HG03565 (cell line): ENCODE measurements around the gene ZMAT5.

Experiments
- ATAC-seq: cut with Tn5 transposase; IDR thresholded peaks from one replicate; pipeline ENCODE4 v1.9.1; 2021; ENCODE audit warnings: mild to moderate bottlenecking, moderate library complexity; ENCODE audit not compliant: unreplicated experiment

The ZMAT5 gene

DNA sequence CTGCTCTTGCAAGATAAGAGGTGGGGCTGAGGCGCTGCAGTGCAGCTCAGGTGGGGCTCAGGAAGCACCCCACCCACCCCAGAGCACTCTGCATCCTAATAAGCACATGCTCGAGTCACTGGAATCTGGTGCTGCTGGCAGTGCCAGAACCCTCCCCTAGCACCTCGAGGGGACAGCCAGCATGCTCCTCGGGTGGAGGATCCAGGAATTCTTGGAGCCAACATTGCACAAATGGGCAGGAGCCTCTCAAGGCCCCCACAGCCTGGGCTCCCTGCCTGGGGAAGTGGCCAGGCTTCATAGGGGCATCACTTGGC lies 74.5 kb downstream of the ZMAT5 start:
- ATAC-seq: no peak

DNA sequence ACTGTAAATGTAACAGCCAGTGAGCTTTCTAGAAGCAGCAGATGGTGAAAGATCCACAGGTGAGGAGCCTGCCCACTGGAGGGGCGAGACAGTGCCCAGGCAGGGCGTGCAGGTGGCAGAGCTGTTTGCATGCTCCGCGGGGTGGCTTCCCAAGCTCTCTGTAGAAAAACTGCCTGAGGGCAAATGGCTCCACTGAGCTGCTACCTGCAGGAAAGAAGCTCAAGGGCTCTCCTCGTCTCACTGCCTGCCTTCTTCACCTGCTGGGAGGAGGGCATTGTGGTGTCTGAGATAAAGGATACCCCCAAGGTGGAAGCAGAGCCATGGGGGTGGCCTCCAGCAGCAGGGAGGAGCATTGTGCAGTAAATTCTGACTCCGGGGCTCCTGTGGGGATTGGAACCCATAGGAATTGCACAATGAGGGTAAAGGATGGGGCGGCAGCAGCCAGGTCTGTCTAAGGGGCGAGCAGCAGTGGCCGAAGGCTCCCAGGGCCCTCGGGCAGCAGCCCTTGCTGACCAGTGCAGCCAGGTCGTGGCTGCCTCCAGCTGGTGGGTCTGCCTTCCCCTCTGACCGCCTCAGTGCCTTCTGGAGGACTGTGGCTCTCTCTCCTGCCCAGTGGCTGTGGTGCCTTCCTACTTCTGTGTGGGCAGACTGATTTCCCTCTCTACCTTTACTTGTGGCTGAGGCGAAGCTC lies 75.0 kb downstream of the ZMAT5 start:
- ATAC-seq: no peak

DNA sequence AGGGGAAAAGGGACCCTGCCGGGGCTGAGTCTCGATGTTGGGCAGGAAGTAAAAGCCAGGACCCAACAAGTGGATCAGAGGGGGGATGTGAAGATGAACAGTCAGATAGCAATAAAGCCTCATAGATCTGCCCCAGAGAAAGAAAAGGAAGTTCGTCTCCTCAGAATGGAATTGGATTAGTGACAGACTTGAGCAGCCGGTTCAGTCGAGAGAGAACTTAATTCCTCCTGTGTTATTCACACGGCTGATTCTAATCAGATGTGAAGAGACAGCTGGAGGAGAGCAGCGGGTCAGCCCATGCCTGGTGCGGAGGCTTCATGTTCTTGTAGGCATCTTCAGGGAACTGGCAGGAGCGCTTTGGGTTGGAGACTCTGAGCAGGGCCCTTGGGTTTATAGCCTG lies 76.3 kb downstream of the ZMAT5 start:
- no peak for ATAC-seq

DNA sequence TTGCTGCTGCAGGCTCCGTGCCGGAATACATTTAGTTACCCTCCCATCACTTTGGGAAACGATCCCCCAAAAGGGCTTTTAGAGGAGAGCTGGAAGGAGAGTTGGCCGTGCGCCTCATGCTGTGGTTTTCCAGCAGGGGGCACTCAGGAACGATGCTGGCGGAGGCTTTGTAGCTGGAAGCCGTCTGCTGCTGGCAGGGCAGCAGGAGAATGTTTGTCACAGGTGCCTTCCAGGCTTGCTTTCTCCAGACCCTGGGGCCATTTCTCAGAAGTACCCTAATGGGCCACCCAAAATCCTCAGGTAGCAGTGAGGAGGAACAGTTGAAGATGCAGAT lies 77.0 kb downstream of the ZMAT5 start:
- ATAC-seq: no peak

DNA sequence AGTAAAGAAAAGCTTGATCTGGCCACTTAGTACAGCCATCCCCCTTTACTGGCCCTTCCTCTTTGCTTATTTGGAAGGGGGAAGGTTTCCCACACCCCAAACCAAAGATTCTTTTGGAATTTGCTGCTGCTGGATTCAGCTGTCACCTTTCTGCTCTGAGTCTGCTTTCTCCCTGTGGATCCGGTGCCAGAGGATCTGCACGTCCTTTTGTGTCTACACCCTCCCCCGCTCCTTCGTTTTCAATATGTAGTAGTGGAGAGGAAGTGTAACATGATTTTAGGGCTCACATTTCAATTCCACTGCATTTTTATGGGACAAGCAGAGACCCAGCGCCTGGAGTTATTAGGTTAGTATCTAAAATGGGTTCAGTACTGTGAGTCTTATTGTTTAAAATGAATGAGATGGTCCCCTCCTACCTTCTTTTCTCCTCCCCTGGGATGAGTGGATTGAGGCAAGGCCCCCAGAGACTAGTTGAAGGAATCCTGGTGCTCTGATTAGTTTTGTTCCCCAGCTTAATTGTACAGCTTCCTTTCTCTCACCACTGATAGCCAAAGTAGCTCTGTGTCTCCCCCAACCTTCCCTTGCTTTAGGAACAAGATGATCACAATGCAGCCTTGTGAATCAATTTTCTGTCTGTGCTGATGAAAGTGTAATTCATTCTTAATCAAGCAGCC lies 77.5 kb downstream of the ZMAT5 start:
- no peak for ATAC-seq

DNA sequence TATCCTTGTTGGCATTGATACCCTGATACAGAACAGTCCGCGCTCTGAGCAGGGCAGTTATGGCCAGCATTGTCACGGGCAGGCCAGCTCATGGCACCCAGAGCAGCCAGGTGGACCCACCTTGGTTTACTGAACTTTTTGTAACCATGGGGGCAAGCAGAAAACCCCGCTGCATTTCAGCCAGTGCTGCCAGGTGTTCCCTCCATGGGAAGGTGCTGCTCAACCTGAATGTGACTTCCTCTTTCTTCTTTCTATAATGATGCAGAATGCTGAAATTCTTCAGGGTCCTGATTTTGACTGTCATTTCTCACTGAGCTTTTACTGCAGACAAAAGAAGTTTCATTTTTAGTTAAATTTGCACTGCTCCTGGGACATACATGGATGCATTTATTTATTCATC lies 82.6 kb downstream of the ZMAT5 start:
- no peak for ATAC-seq

DNA sequence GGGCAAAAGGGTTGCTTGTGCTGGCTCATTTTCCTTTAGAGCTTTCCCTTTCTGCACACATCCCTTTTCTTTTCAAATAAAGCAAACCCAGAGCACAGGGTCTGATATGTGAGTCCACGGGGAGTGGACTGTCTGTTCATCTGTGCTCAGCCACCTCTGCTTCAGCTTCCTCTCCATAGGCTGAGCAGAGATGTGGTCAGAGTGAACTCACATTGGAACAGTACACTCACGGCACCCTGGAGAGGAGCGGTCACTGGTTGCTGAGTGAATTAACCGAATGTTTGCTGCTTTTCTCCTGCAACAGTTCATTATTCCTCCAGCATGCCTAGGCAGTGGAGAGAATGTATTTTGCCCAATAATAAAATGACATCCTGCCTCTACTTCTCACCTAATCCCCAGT lies 83.3 kb downstream of the ZMAT5 start:
- no peak for ATAC-seq
